ENCODE measurements around the gene SLC52A1.

The SLC52A1 gene

DNA sequence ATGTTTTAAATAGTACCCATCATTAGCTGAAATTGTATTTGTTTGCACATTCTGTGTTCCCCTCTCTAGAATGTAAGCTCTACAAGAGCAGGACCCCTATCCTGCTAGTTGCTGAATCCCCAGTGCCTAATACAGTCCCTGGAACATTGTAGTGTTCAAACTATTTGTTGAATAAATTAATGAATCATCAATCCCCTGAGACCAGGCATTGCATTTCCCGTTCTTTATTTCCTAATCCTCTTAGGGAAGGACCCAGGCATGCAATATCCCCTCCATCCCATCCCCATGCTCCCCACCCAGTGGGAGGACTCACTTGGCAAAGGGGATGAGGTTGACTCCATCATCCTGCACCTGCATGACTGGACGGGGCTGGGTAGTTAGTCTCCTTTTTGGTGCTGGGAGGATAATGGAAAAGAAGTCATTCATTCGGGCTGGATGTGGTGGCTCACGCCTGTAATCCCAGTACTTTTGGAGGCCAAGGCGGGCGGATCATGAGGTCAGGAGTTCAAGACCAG, 41.1 kb downstream of the SLC52A1 start:
- in situ Hi-C loops (cut with MboI; ENCODE audit: low sequenced_read_pairs) = no loop called here

DNA sequence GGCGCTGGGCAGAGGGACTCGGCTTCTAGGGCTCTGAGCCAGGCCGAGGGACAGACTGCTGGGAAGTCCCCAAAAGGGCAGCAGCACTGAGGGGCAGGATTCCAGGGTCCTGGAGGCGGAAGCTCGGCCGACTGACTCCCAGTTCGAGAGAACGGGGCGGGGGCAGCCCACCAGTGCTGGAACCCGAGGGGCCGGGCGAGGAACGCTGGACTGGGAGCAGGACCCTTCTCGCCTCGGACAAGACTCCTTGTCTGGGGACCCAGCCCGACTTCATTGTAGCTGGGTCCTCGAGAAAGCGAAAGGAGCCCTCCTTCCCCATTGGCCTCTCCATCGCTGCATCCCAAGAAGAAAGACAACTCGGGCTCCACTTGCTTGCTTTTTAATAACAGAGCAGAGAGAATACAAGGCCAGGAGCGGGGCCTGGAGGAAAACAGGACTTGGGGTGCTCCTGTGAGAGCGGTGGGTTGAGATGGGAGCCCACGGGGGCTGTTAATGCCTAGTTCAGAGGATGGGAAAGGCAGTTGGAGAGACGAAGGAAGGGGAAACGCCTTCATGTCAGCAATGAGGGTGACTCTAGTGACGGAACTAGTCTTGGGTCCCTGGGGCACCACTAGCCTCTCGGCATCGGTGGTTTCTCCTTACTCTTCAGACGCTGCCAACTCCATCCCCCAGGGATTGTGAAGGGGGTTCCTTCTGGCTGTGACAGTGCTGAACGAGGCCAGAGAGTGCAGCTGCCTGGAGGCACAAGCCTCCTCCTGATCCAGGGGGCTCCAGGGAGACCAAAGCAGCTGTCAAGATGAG, 47.3 kb downstream of the SLC52A1 start:
- in situ Hi-C loops (cut with MboI; ENCODE audit: low sequenced_read_pairs) = no loop called here

DNA sequence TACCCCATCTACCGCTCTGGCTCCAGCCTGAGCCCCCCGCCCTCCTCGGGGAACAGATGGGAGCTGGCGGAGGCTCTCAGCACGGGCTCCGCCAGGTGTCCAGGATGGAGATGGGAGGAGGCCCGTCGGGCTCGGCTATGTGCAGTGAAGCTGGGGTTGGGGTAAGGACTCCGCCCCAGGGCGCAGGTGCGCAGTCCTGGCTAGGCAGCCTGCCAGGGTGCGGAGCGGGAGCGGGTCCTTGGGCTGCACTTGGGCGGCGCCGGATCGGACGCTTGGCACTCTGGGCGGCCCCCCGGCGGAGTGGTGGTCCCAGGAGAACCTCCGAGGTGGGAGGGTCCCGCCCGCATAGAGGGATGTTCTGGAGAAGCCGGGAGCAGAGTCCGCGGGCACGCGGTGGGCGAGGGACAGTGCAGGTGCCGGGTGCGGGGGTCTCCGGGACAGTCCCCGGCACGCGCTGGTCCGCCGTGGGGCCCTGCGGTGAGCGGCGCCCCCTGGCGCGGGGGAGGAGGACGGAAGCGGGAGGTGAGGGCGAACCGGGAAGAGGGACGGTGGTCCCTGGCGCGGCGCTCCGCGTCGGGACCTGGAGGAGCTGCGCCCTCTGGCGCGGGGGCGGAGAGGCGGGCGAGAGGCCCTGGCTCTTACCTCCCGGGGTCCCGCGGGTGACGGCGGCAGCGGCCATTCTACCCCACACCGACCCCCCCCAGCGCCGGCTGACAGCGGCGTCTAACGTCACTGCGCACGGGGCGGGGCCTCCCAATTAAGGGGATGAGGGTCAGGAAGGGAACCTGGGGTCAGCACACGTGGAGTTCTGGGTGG, 48.1 kb downstream of the SLC52A1 start, which contains the start of gene CAMTA2:
Gene CAMTA2, minus strand, starts transcription at position 725 of the 816 bp plus-strand sequence. CDS start 1,453 bp downstream, outside the sequence.
- in situ Hi-C loops (cut with MboI; ENCODE audit: low sequenced_read_pairs) = no loop called here

DNA sequence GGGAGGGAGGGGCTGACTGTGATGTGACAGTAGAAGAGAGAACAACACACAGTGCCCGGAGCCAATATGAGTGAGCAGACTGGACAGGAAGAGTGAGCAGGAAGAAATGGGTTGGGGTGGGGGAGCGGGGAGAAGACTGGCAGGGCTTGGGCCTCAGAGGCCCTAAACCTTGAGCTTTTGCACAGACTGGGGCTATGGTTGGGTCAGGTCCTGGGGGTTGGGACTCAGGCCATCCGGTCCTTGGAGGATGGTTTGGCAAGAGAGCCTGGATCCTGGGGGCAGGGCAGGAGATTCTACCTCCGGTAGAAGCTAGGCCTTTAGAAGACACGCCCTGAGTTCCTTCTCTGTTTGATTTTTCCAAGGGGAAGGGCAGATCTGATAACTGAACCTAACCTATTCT, 48.8 kb downstream of the SLC52A1 start:
- in situ Hi-C loops (cut with MboI; ENCODE audit: low sequenced_read_pairs) = no loop called here
